ENCODE results near the gene PTPN1. TPM values are rescaled to one million over a fixed set of nuclear protein-coding genes. Genes with fewer than 3 reads are reported as not detected.

The PTPN1 gene
- total and polyA plus RNA-seq, 2 of the 4 experiments (the other 2 are of a cell fraction) = 31.7 to 37.4 TPM

GRCh38 chr20:50475681-50476292, 34.4 kb upstream of the PTPN1 start:
- Histone ChIP-seq H4K20me1 (ENCODE audit: insufficient read depth, low read length) (no peaks in the 10 kb centered on the region), H3K27me3 (ENCODE audit: control insufficient read depth, insufficient read depth, low read length) (no peaks in the 10 kb centered on the region), H4K91ac (ENCODE audit: insufficient read depth, low read depth, low read length) (no peak overlapping the region), H2AFZ (replicated peaks; ENCODE audit: low read length, poor library complexity) (peak overlapping the region; percentile 4), H3K4me3 (ENCODE audit: insufficient read depth, low read depth, low read length) (no peak overlapping the region), H2BK15ac (ENCODE audit: low read depth, low read length) (no peak overlapping the region), H3K9me1 (ENCODE audit: insufficient read depth, low read length) (peaks cover 6% of the 10 kb centered on the region; the same call in 1 of the 2 replicates), H3K9ac (ENCODE audit: low read depth, low read length) (no peak overlapping the region), H3K4ac (ENCODE audit: low read depth, low read length) (no peak overlapping the region), H3K9me3 (ENCODE audit: control insufficient read depth, insufficient read depth, low read length) (no peaks in the 10 kb centered on the region), H3K79me1 (ENCODE audit: low read depth in 1 of 2, low read length in 2 of 2) (no peaks in the 10 kb centered on the region), H2BK20ac (ENCODE audit: low read depth, low read length) (no peak overlapping the region), H3K4me2 (ENCODE audit: low read depth, low read length) (no peak overlapping the region), H2BK120ac (ENCODE audit: low read depth, low read length) (0 out of 2 replicates have a peak overlapping the region, but pooled peaks have one; percentile 18), H4K5ac (ENCODE audit: low read depth, low read length) (no peak overlapping the region), H2BK5ac (ENCODE audit: low read depth, low read length, poor library complexity, severe bottlenecking) (no peak overlapping the region), H3K4me1 (ENCODE audit: control insufficient read depth, insufficient read depth, low read length) (peaks cover 5% of the 10 kb centered on the region), H2AK5ac (ENCODE audit: low read depth, low read length) (no peak overlapping the region), H3K27ac (ENCODE audit: insufficient read depth, low read length) (no peak overlapping the region), H3K18ac (ENCODE audit: low read depth, low read length) (no peak overlapping the region), H3K23ac (ENCODE audit: low read depth, low read length) (no peak overlapping the region), H3K14ac (replicated peaks; ENCODE audit: low read depth, low read length) (no peak overlapping the region; the same call in 1 of the 2 replicates), H3K56ac (ENCODE audit: extremely low read depth, insufficient read depth, low read length) (no peak overlapping the region), H2AK9ac (replicated peaks; ENCODE audit: low read depth, low read length, poor library complexity) (no peak overlapping the region), H4K8ac (ENCODE audit: low read depth in 2 of 2, low read length in 2 of 2) (peak overlapping the region in 1 of 2 experiments; percentile 48; a peak in 1 of 4 replicates), H3K36me3 (ENCODE audit: control insufficient read depth, insufficient read depth, low read length) (no peaks in the 10 kb centered on the region)
- POLR2A ChIA-PET (ENCODE audit: unreplicated experiment) = no interaction called here
- in situ Hi-C loops (cut with MboI; ENCODE audit: low sequenced_read_pairs) (no loop called here), intact Hi-C loops (cut with micrococcal nuclease) (no loop called here), dilution Hi-C loops (cut with HindIII; ENCODE audit: low sequenced_read_pairs, unreplicated experiment) (no loop called here)
- WGBS, 2 experiments (ENCODE audit: extremely low coverage in 2 of 2, insufficient read length in 1 of 2) = 72% methylated on average over 6 of the region's 14 CpGs; no CpG with 5 or more reads in 1 of the 2 experiments
- no TSS peak for BruUV-seq (replicated peaks)
- CTCF ChIA-PET = no interaction called here
- ATAC-seq (ENCODE audit: low read depth) = peak; percentile 69
- TF ChIP-seq CEBPB (IDR thresholded peaks at IDR 0.05; ENCODE audit: low read depth, low read length) (no peak), RAD21 (IDR thresholded peaks at IDR 0.05; ENCODE audit: low read length) (no peak), CHD1 (IDR thresholded peaks at IDR 0.05; ENCODE audit: low read depth, low read length) (no peak), NFE2L2 (IDR thresholded peaks at IDR 0.05; ENCODE audit: low read depth, low read length) (no peak), CTCF (conservative IDR thresholded peaks at IDR 0.05; ENCODE audit: low read depth, low read length) (no peak), POLR2A (IDR thresholded peaks at IDR 0.05; ENCODE audit: low read depth, low read length) (no peak)
- DNase-seq = peak; percentile 45
